ENCODE data around the gene EIF3J. TPM values are rescaled to one million over a fixed set of nuclear protein-coding genes. Genes with fewer than 3 reads are reported as not detected.

Gene EIF3J
- total RNA-seq, 1 experiment from 2014 or later, result 129 TPM

- no peak for DNase-seq
- Histone ChIP-seq H3K23ac (ENCODE audit: insufficient read length, low read depth, low read length) (no peak overlapping the region), H2BK120ac (ENCODE audit: low read depth, low read length, poor library complexity, severe bottlenecking) (no peak overlapping the region), H2BK20ac (ENCODE audit: low read depth, low read length, poor library complexity, severe bottlenecking) (no peak overlapping the region), H3K4me1 (ENCODE audit: insufficient read depth, low read length) (no peaks in the 10 kb centered on the region), H2AK5ac (ENCODE audit: insufficient read length, low read length) (no peak overlapping the region), H4K20me1 (ENCODE audit: control insufficient read depth, insufficient read depth, insufficient read length) (no peaks in the 10 kb centered on the region), H2AFZ (ENCODE audit: low read length) (no peak overlapping the region), H4K8ac (replicated peaks; ENCODE audit: insufficient read length, low read depth, low read length) (no peak overlapping the region), H3K27me3 (ENCODE audit: insufficient read depth, low read length) (no peaks in the 10 kb centered on the region), H2BK15ac (ENCODE audit: low read depth, low read length) (no peak overlapping the region), H3K79me2 (ENCODE audit: insufficient read depth, low read length) (0 out of 2 replicates have a peak, but pooled peaks cover 2% of the 10 kb centered on the region), H3K27ac (ENCODE audit: insufficient read length, low read depth, low read length) (no peak overlapping the region), H3K9ac (ENCODE audit: extremely low read depth, insufficient read length, low read length) (no peak overlapping the region), H3T11ph (ENCODE audit: low read length) (no peak overlapping the region), H3K18ac (ENCODE audit: insufficient read length, low read depth, low read length) (no peak overlapping the region), H2BK12ac (ENCODE audit: insufficient read length, low read depth, low read length) (no peak overlapping the region), H3K9me3 (ENCODE audit: control insufficient read depth, low read depth, low read length) (no peaks in the 10 kb centered on the region), H3K14ac (ENCODE audit: insufficient read depth, low read length) (no peak overlapping the region), H3K79me1 (ENCODE audit: insufficient read depth, low read depth, low read length, poor library complexity, severe bottlenecking) (no peaks in the 10 kb centered on the region), H4K5ac (ENCODE audit: insufficient read length, low read depth, low read length) (no peak overlapping the region), H3K4ac (ENCODE audit: low read depth, low read length) (no peak overlapping the region), H3K23me2 (ENCODE audit: insufficient read length, low read depth, low read length, poor library complexity, severe bottlenecking) (no peaks in the 10 kb centered on the region), H3K4me2 (ENCODE audit: insufficient read depth, insufficient read length, low read length) (no peak overlapping the region), H4K91ac (ENCODE audit: insufficient read length, low read depth, low read length) (no peak overlapping the region), H2BK5ac (ENCODE audit: insufficient read length, low read length) (no peak overlapping the region), H3K56ac (ENCODE audit: insufficient read length, low read depth, low read length) (no peak overlapping the region)
- H3K9me3 Mint-ChIP-seq, result no peaks in the 10 kb centered on the region
- peak; percentile 74 for TF ChIP-seq CTCF (conservative IDR thresholded peaks at IDR 0.05)
- H3K27me3 Mint-ChIP-seq (ENCODE audit: low read depth), result no peaks in the 10 kb centered on the region
- H3K36me3 Mint-ChIP-seq (ENCODE audit: insufficient read depth in 1 of 3, low read depth in 3 of 3), result peaks cover 11 to 56% (median 48%) of the 10 kb centered on the region in 3 experiments; a peak in 6 of 7 replicates
- no peaks in the 10 kb centered on the region for H3K4me1 Mint-ChIP-seq
- H3K4me3 Mint-ChIP-seq, result no peak overlapping the region
- H3K27ac Mint-ChIP-seq, result no peak overlapping the region; a peak in 1 of 7 replicates
- WGBS (ENCODE audit: extremely low coverage, insufficient read length, low lambda C conversion rate), result no CpG with 5 or more reads among the region's 3 CpGs
These were observed 35.1 kb upstream of the EIF3J start for GRCh38 chr15:44501768-44502366.
